Nucleus accumbens (tissue), 56 donors: Measurements from ENCODE around the gene RGS18.
"Not testable (repeated sequence)": the region's sequence is repeated elsewhere in the genome, so short reads cannot be mapped to it uniquely, and the experiment has no call there.

Experiments used
- DNase-seq, 56 donors: peaks; one replicate each; lab custom pipeline; 2025; lab: John Stamatoyannopoulos, UW

The RGS18 gene, protein sequence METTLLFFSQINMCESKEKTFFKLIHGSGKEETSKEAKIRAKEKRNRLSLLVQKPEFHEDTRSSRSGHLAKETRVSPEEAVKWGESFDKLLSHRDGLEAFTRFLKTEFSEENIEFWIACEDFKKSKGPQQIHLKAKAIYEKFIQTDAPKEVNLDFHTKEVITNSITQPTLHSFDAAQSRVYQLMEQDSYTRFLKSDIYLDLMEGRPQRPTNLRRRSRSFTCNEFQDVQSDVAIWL

GRCh38 chr1:192158181-192158580 lies at the start of gene RGS18:
RGS18 (plus strand) TSS chr1:192158462; CDS start chr1:192158638, 176 bp downstream.
- DNase-seq, result no peak

- no peak for DNase-seq
These were observed 48.7 kb upstream of the RGS18 start for GRCh38 chr1:192109576-192109975.

DNA sequence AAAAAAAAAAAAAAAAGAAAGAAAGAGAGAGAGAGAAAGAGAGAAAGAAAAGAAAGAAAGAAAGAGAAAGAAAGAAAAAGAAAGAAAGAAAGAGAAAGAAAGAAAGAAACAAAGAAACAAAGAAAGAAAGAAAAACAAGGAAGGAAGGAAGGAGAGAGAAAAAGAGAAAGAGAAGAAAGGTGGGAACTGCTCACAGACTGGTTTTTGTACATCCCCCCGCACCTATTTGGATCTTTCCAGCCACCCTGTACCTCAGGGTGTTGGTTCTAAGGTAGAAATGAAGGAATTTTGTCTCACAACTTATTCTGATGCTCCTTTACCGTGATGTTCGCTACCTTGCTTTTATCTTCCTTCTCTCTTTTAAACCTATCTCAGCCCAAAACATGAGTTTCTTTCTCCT lies 43.3 kb upstream of the RGS18 start:
- DNase-seq, result no peak

- DNase-seq, result no peak
These were observed 39.3 kb upstream of the RGS18 start for GRCh38 chr1:192118881-192119405.

GRCh38 chr1:192119701-192120100 lies 38.6 kb upstream of the RGS18 start:
- no peak for DNase-seq

DNA sequence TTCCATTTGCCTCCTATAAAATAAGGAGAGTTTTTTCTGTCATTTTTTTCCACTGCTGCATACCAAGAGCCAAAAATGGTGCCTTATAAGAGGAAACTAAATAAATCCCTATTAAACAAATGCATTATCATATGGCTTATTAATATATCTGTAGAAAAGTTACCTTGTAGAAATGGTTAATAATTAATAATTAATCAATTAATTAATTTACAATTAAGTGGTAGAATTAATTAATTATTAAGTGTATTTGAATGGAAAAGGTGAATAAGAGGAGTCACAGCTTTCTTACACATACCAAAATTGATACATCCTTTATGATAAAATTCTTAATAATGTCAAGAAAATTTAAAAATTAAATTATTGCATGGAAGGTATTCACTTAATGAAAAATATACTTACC lies 35.6 kb upstream of the RGS18 start:
- DNase-seq, result no peak

DNA sequence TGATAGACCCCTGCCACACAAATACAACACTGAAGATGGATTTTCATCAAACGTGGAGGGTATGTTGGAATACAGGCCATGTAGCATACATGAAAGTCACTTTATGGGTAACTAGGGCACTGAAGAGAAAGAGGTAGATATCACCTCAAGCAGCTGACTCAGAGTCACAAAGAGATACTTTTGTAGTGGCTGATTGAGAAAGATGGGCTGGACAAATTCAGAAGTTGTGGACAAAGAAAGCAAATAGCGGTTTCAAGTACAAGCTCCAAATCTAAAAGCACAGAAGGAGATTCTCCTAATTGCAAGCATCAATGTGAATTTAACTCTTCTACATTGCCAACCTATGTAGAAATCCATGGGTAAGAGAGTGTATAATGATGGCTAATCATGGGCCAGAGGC lies 35.0 kb upstream of the RGS18 start:
- no peak for DNase-seq

DNA sequence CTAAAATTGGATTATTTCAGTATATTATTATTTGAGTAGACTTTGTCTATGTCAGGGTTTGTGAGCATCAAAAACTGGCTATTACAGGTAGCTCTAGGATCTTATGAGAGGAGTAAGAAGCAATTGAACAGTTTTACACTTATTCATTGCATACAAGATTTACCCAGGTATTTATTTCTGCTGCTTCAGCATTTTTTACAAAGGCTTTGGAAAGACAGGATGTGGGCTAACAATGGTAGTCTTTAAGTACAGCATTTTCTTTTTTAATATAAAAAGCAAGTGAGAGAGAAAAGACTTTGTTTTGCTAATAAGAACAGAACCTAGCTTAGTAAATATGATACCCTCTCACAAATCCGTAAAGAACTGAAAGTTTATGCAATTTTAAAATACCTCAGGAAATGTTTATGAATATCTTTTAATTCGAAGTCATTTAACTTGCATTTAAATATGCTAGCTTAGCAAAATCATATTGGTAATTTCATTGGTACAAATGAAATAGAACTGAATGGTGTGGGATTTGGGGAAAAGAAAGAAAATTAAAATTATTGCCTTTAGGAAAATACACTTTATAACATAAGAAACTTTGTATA lies 32.1 kb upstream of the RGS18 start:
- no peak for DNase-seq

DNA sequence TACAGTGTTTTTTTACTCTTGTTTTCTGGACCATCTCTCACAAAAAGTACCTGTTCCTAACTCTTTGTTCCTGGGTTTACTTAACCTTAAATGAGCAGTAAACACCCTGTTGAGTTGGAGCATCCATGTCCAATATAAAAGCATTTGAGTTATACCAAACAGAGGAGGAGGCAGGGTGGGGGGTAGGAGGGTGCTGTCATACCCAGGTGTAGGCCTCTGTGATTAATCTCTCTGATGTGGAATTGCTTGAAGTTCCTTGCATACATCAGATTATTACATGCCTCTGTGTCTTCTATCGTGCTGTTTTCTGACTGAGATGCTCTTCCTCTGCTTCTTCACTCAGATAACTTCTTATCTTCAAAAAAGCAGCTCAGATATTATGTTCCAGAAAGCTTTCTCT lies 28.1 kb upstream of the RGS18 start:
- no peak for DNase-seq

- not testable (repeated sequence) for DNase-seq
These were observed 27.4 kb upstream of the RGS18 start for GRCh38 chr1:192130865-192131264.

- DNase-seq, result no peak
These were observed 26.3 kb upstream of the RGS18 start for GRCh38 chr1:192131914-192132313.

GRCh38 chr1:192133350-192133926 lies 24.8 kb upstream of the RGS18 start:
- no peak for DNase-seq

- DNase-seq, result no peak
These were observed 17.9 kb upstream of the RGS18 start for GRCh38 chr1:192140382-192140781.

DNA sequence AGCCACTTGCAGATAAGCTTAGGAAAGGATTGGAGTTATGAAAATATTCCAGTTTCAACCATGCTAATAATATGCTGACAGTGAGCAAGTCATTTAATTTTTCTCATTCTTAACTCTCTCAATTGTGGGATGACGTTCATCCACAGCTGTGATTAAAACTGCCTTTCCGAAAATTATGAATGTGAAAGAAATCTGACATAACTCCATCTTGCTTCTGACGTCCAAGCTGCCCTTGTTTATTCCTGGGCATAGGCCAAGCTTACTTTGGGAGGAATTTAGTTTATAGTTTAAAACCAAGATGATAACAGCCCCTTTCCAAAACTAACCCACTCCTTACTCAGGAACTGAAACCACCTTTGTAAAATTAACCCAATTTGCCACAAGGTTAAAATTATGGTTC lies 11.0 kb upstream of the RGS18 start:
- DNase-seq, result no peak

DNA sequence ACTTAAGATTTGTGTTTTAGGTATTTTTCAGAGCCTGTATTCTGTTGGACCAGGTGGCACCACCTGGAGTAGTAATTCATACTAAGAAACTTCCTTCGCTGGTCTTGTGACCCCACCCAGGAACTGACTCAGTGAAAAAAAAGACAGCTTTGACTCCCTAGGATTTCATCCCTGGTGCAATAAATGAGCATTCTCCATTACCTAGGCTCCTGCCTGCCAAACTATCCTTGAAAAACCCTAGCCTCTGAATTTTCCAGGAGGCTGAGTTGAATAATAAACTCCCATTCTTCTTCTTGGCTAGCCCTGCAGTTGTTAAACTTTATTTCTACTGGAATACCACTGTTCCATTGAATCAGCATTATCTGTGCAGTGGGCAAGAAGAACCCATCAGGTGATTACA lies 10.6 kb upstream of the RGS18 start:
- DNase-seq, result no peak

DNA sequence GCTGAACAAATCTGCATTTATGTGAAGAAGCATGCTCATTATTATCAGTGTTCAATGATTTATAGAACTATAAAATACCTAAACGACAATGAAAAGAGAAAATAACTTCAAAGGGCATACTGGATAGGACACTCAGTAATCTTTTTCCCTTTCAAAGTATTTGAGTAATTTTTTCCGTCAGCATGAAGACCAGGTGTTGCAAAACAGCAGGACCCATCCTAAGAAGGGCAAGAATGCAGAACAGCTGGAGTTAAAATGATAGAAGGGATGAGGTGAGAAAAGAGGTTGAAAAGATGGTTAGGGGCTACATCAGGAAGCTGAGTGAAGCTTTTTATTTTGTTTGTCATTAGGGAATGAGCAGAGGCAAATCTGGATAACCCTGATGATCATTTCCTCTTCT lies 7.1 kb upstream of the RGS18 start:
- DNase-seq, result no peak

DNA sequence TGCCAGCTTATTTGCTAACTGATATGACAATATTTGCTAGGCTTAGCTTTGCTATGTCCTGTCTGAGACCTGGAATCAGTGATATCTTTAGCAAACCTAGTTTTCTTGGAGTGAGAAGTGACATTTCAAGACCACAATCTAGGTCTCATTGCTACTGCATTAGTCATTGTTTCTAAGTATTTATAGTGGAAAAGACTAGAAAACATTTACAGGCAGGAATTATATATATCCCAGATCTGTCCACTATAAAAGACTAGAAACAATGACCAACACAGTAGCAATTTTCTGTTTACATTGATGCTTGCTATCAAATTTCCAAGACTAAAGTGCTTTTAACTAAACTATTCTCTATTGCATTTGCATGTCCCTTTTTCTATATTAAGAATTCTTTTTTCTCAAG lies 5.0 kb upstream of the RGS18 start:
- DNase-seq, result no peak

DNA sequence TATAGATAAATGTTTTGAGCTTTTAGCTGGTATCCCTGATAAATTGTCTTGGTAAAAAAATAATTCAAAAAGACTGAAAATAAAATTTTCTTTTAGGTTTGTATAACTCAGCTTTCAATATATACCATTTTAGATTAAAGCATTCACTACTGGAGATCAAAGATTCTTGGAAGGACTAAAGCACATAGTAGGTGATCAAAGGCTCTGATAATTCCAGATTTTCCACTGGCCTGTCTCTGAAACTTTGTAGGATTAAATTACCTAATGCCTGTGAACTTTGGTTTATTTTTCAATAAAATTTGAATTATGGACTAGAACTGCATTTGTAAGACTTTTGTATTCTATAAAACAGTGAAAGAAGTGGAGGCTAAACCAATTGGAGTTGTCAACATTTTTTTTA lies 1.2 kb upstream of the RGS18 start:
- no peak for DNase-seq

DNA sequence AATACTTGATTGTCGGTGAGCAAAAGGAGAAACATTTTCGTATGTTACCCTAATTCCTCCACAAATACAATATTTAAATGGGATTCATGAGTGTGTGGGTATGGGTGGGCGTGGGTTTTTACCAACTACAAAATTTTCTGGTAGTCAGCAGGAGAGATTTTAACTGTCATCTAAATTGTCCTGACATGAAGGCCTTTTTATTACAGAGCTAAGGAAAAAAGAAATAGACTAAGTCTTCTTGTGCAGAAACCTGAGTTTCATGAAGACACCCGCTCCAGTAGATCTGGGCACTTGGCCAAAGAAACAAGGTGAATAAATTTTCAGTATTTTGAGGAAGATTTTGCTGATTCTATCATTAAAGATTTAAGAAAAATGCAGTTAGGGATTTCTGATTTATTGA lies 752 bp downstream of the RGS18 start:
- no peak for DNase-seq

- DNase-seq, result no peak
These were observed 1.5 kb downstream of the RGS18 start for GRCh38 chr1:192159781-192160180.

GRCh38 chr1:192160196-192160595 lies 1.9 kb downstream of the RGS18 start:
- DNase-seq, result no peak

GRCh38 chr1:192161976-192162375 lies 3.7 kb downstream of the RGS18 start:
- no peak for DNase-seq
